GM23248 (cell line): ENCODE data around the gene ENOSF1. TPM values are rescaled to one million over a fixed set of nuclear protein-coding genes. Genes with fewer than 3 reads are reported as not detected.

Experiments
- DNase-seq: peaks from one replicate; pipeline ENCODE4 v3.0.0-alpha.2; 2015
- H2AFZ ChIP-seq: fragments of 200-600 bp; sonication (generic); 2 replicates; pipeline ENCODE4 v1.6.1; 2016; ENCODE audit warnings: antibody characterized with exemption
- H3F3A ChIP-seq: fragments of 200-600 bp; sonication (generic); 2 replicates; pipeline ENCODE4 v1.6.1; 2016; ENCODE audit warnings: mild to moderate bottlenecking, antibody characterized with exemption, mixed run types; ENCODE audit not compliant: insufficient read depth
- H3K27ac ChIP-seq: fragments of 200-600 bp; sonication (generic); 2 replicates; pipeline ENCODE4 v1.5.1; 2016; ENCODE audit warnings: mild to moderate bottlenecking
- H3K27me3 ChIP-seq: fragments of 200-600 bp; sonication (generic); replicated peaks from 2 replicates; pipeline ENCODE4 v1.6.1; 2016; ENCODE audit warnings: mild to moderate bottlenecking; ENCODE audit not compliant: insufficient read depth
- H3K36me3 ChIP-seq: fragments of 200-600 bp; sonication (generic); 2 replicates; pipeline ENCODE4 v1.6.1; 2016; ENCODE audit warnings: low read depth, mild to moderate bottlenecking
- H3K4me1 ChIP-seq: fragments of 200-600 bp; sonication (generic); 2 replicates; pipeline ENCODE4 v1.6.1; 2016; ENCODE audit warnings: mild to moderate bottlenecking; ENCODE audit not compliant: insufficient read depth
- H3K4me2 ChIP-seq: fragments of 200-600 bp; sonication (generic); one replicate; pipeline ENCODE4 v1.6.1; 2016; ENCODE audit warnings: mild to moderate bottlenecking; ENCODE audit not compliant: unreplicated experiment
- H3K4me3 ChIP-seq: fragments of 200-600 bp; sonication (generic); 2 replicates; pipeline ENCODE4 v1.5.1; 2016; ENCODE audit warnings: mild to moderate bottlenecking
- H3K79me2 ChIP-seq: fragments of 200-600 bp; sonication (generic); 2 replicates; pipeline ENCODE4 v1.6.1; 2016; ENCODE audit warnings: mild to moderate bottlenecking; ENCODE audit not compliant: insufficient read depth
- H3K9ac ChIP-seq: fragments of 200-600 bp; sonication (generic); 2 replicates; pipeline ENCODE4 v1.6.1; 2016; ENCODE audit warnings: mild to moderate bottlenecking
- H3K9me2 ChIP-seq: fragments of 200-600 bp; sonication (generic); 2 replicates; pipeline ENCODE4 v1.6.1; 2016; ENCODE audit warnings: mixed run types, mild to moderate bottlenecking, moderate library complexity; ENCODE audit not compliant: insufficient read depth
- H3K9me3 ChIP-seq: fragments of 200-600 bp; sonication (generic); one replicate; pipeline ENCODE4 v1.6.1; 2017; ENCODE audit warnings: low read depth
- H4K20me1 ChIP-seq: fragments of 200-600 bp; sonication (generic); 2 replicates; pipeline ENCODE4 v1.6.0; 2016; ENCODE audit not compliant: insufficient read depth
- EZH2 ChIP-seq: fragments of 200-600 bp; sonication (generic); IDR thresholded peaks from 2 replicates; pipeline ENCODE4 v1.6.1; 2018; ENCODE audit warnings: antibody characterized with exemption, mild to moderate bottlenecking; ENCODE audit not compliant: insufficient read depth, poor library complexity, severe bottlenecking
- EZH2phosphoT487 ChIP-seq: fragments of 200-600 bp; sonication (generic); IDR thresholded peaks from 2 replicates; pipeline ENCODE4 v1.6.1; 2018; ENCODE audit warnings: antibody characterized with exemption, moderate library complexity, mild to moderate bottlenecking, low read depth; ENCODE audit not compliant: insufficient read depth
- WGBS, 2 experiments: methylation state at CpG; one replicate each; pipeline ENCODE4 v1.1.6; 2015 to 2017; ENCODE audit warnings: low lambda C conversion rate in 2 of 2, low coverage in 1 of 2; ENCODE audit errors: missing lambda C conversion rate in 2 of 2; 5-methylcytosine and 5-hydroxymethylcytosine counted together
- in situ Hi-C: fragments of 300-500 bp; cut with MboI; formaldehyde crosslinking; loops from 2 replicates; pipeline ENCODE4 v1.15.0; 2020
- polyA plus RNA-seq: library from polyadenylated mRNA; unstranded; fragments of >200 nt; fragmentation: Nextera tagmentation; extraction: Ambion mirVana; gene quantifications from 2 replicates; pipeline ENCODE4 v1.2.1, GENCODE V29; 2016
- total RNA-seq: library from RNA; depleted of rRNA; stranded (reverse); fragments of >200 nt; shearing (Covaris generic); gene quantifications from 2 replicates; pipeline ENCODE4 v1.2.3, GENCODE V29; 2014

Gene ENOSF1
- total and polyA plus RNA-seq, 2 experiments from 2014 or later: 17.5 to 20.0 TPM

DNA sequence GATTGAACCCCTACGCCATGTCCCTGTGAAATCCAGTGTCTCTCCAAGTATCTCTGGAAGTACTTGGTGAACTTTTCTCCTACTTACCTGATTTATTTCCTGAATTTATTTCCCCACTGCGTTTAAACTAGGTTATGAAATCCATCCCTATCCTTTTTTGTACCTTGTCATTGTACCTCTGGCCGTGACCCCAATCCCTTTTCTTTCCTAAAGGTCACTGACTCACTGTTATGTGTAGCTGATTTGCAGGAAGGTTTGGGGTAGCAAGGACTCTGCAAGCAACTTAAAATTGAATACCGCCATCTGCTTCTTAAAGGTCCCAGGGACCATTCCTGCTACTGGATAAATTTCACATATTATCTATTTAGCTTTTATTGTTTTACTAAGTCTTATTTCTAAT, 4.6 kb upstream of the ENOSF1 start:
- TF ChIP-seq EZH2phosphoT487 (no peak), EZH2 (no peak)
- Histone ChIP-seq H3K9me2 (no peaks in the 10 kb centered on the region), H3K4me2 (no peak overlapping the region), H4K20me1 (no peaks in the 10 kb centered on the region), H3K4me1 (peaks cover 16% of the 10 kb centered on the region), H3K27ac (no peak overlapping the region), H3F3A (peaks cover 31% of the 10 kb centered on the region), H3K9me3 (no peaks in the 10 kb centered on the region), H3K36me3 (no peaks in the 10 kb centered on the region), H3K27me3 (no peaks in the 10 kb centered on the region), H3K4me3 (no peak overlapping the region), H3K9ac (no peak overlapping the region), H2AFZ (no peak overlapping the region), H3K79me2 (no peaks in the 10 kb centered on the region)
- in situ Hi-C loops: no loop called here
- 96 to 99% methylated on average over 4 of the region's 4 CpGs for WGBS, 2 experiments
- DNase-seq: no peak

DNA sequence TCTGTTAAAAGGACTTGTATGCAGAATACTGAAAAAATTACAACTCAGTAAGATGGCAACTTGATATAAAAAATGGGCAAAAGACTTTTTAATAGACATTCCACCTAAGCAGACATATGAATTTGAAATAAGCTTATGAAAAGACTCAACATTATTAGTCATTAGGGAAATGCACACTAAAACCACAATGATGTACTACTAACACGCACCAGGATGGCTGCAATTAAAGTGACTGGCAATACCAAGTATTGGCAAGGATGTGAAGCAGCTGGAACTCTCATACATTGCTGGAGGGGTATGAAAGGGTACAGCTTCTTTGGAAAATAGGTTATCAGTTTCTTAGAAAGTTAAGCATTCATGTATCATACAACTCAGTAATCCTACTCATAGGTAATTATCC, 3.2 kb upstream of the ENOSF1 start:
- 0 to 3% methylated on average over 1 of the region's 1 CpG for WGBS, 2 experiments
- Histone ChIP-seq H3K9ac (peak overlapping the region; percentile 15), H3F3A (peaks cover 31% of the 10 kb centered on the region), H3K27ac (peak overlapping the region; percentile 62), H2AFZ (no peak overlapping the region), H3K79me2 (peaks cover 9% of the 10 kb centered on the region), H3K4me1 (peaks cover 20% of the 10 kb centered on the region), H3K4me2 (no peak overlapping the region), H3K27me3 (no peaks in the 10 kb centered on the region), H3K36me3 (no peaks in the 10 kb centered on the region), H3K9me3 (no peaks in the 10 kb centered on the region), H4K20me1 (no peaks in the 10 kb centered on the region), H3K9me2 (no peaks in the 10 kb centered on the region), H3K4me3 (no peak overlapping the region)
- peak; percentile 86 for DNase-seq
- TF ChIP-seq EZH2 (no peak), EZH2phosphoT487 (no peak)
- in situ Hi-C loops: no loop called here

- no peak overlapping the region for H3K9ac ChIP-seq
- WGBS, 2 experiments: 88 to 91% methylated on average over 20 to 23 of the region's 23 CpGs
- H3K27ac ChIP-seq: no peak overlapping the region
Measured at GRCh38 chr18:713135-713490, 683 bp upstream of the ENOSF1 start.

DNA sequence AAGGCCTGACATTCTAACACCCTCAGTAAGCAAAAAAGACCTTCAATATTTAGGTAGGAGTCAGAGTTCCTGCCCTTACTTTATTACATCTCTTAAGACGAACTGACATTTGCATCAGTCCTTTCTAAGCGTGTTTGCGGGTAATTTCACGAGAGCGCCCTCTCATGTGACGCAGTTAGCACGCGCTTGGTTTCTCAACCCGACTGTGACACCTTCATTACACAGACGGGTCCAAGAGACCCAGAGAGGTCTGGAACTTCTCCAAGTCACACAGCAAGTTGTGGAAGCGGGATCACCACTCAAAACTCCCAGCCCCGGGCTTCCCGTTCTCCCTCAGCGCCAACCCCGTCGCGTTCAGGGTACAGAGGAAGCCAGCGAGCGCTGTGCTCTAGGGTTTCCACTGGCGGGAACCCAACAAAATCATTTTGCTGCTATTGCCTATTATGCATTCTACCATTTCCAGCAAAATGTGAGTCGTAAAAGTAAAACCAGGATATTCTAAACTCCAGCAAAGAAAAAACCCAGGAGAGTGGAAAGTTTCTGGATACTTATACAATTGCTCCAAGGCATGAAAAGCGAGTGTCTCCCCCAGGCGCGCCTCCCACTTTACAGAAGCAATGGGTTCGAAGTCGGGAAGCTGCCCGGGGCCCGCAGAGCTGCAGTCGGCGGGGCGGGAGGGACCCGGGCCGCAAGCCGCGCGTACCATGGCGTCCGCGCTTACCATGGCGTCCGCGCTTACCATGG, 601 bp downstream of the ENOSF1 start:
- Histone ChIP-seq H3K4me2 (peak overlapping the region; percentile 97), H3K9ac (peak overlapping the region; percentile 95), H3K4me3 (peak overlapping the region; percentile 83), H3K9me2 (no peaks in the 10 kb centered on the region), H3K36me3 (no peaks in the 10 kb centered on the region), H3K27me3 (no peaks in the 10 kb centered on the region), H3K4me1 (peaks cover 20% of the 10 kb centered on the region), H3K9me3 (no peaks in the 10 kb centered on the region), H3K27ac (peak overlapping the region; percentile 76), H3K79me2 (peaks cover 41% of the 10 kb centered on the region), H2AFZ (peak overlapping the region; percentile 84), H3F3A (peaks cover 31% of the 10 kb centered on the region), H4K20me1 (no peaks in the 10 kb centered on the region)
- in situ Hi-C loops: no loop called here
- WGBS, 2 experiments: 1% methylated on average over 28 to 42 of the region's 42 CpGs
- peak; percentile 95 for DNase-seq
- TF ChIP-seq EZH2phosphoT487 (no peak), EZH2 (no peak)

More at GRCh38 chr18:713135-713490, 683 bp upstream of the ENOSF1 start:
- no peak for DNase-seq
- Histone ChIP-seq H3K4me1 (peaks cover 20% of the 10 kb centered on the region), H3F3A (peaks cover 31% of the 10 kb centered on the region), H3K4me2 (no peak overlapping the region), H3K36me3 (no peaks in the 10 kb centered on the region), H3K27me3 (no peaks in the 10 kb centered on the region), H3K4me3 (no peak overlapping the region), H2AFZ (peak overlapping the region; percentile 68), H3K9me2 (no peaks in the 10 kb centered on the region), H4K20me1 (no peaks in the 10 kb centered on the region), H3K9me3 (no peaks in the 10 kb centered on the region), H3K79me2 (peaks cover 34% of the 10 kb centered on the region)
- TF ChIP-seq EZH2 (no peak), EZH2phosphoT487 (no peak)
- in situ Hi-C loops: no loop called here

DNA sequence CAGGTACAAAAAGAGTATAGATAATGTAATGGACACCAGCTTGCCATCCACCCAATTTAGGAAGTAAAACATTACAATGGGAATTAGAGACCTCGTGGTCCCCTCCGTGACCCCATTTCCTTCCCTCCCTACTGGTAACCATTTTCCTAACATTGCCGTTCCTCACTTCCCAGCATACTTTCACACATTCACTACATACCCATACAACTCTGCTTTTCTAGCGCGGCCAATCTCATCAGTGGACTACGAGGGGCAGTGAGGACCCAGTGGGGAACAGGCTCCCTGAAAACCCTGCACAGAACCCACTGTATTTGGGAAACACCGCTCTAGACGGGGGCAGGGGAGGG, 1.1 kb downstream of the ENOSF1 start:
- Histone ChIP-seq H3K4me2 (peak overlapping the region; percentile 97), H3K79me2 (peaks cover 41% of the 10 kb centered on the region), H3K4me1 (peaks cover 20% of the 10 kb centered on the region), H3K4me3 (peak overlapping the region; percentile 83), H3K9ac (peak overlapping the region; percentile 95), H3K9me2 (no peaks in the 10 kb centered on the region), H3K27ac (peak overlapping the region; percentile 76), H3K36me3 (no peaks in the 10 kb centered on the region), H3F3A (peaks cover 27% of the 10 kb centered on the region), H3K27me3 (no peaks in the 10 kb centered on the region), H2AFZ (peak overlapping the region; percentile 84), H3K9me3 (no peaks in the 10 kb centered on the region), H4K20me1 (no peaks in the 10 kb centered on the region)
- in situ Hi-C loops: no loop called here
- no peak for TF ChIP-seq EZH2phosphoT487
- TF ChIP-seq EZH2: no peak
- WGBS, 2 experiments: 11 to 20% methylated on average over 8 of the region's 8 CpGs
- DNase-seq: no peak
